Large intestine (tissue), 3 donors: ENCODE measurements around the gene SHROOM3. TPM values are rescaled to one million over a fixed set of nuclear protein-coding genes. Genes with fewer than 3 reads are reported as not detected.
"Not testable (repeated sequence)": the region's sequence is repeated elsewhere in the genome, so short reads cannot be mapped to it uniquely, and the experiment has no call there.

Source experiments
- DNase-seq, 2 donors: peaks; one replicate each; pipeline versions ENCODE4 v3.0.0 to v3.0.0-alpha.2; 2013
- H3K27ac ChIP-seq: one replicate; pipeline ENCODE4 v1.5.1; 2013; ENCODE audit warnings: low read length
- H3K27me3 ChIP-seq: 2 replicates; pipeline ENCODE4 v1.6.1; 2013; ENCODE audit warnings: low read length; ENCODE audit not compliant: control insufficient read depth, insufficient read depth
- H3K36me3 ChIP-seq: 2 replicates; pipeline ENCODE4 v1.6.1; 2013; ENCODE audit warnings: low read length; ENCODE audit not compliant: control insufficient read depth, insufficient read depth
- H3K4me1 ChIP-seq: one replicate; pipeline ENCODE4 v1.6.1; 2013; ENCODE audit warnings: low read length; ENCODE audit not compliant: control insufficient read depth, insufficient read depth
- H3K4me3 ChIP-seq: one replicate; pipeline ENCODE4 v1.5.1; 2013; ENCODE audit warnings: low read length
- H3K9me3 ChIP-seq: one replicate; pipeline ENCODE4 v1.6.1; 2013; ENCODE audit warnings: mild to moderate bottlenecking, low read depth, low read length, moderate library complexity; ENCODE audit not compliant: control insufficient read depth
- WGBS: methylation state at CpG from one replicate; pipeline ENCODE4 v1.1.5; 2013; ENCODE audit warnings: low lambda C conversion rate; ENCODE audit not compliant: insufficient coverage; 5-methylcytosine and 5-hydroxymethylcytosine counted together
- polyA plus RNA-seq: library from polyadenylated mRNA; unstranded; fragments of 120-200 nt; gene quantifications from one replicate; pipeline ENCODE4 v1.2.1, GENCODE V29; 2013

The SHROOM3 gene
- polyA plus RNA-seq, 1 donor, result 27.8 TPM

DNA sequence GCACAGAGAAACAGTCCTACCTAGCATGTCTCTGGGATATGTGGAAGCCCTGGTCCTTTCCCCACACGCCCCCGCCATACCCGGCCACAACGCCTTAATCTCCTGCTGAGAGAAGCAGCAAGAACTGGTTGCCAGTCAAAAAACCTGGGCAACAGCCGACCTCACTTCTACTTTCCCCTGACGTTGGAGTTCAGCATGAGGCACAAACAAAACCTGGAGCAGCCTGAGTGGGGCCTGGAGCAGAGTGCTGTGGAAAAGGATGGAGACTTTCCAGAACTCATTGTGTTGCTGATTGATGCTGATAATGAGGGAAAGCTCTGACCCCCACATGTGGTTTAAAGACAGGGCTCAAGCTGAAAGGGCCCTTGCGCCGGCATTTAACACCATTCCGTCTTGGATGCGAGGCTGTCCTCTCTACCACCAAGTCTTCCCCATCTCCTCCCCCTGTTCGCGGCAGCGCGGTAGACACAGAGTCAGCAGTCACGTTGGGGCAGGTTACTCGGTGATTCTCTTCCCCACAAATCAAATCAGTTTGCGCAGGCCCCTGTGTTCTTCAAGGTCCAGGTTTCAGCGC, 14.8 kb upstream of the SHROOM3 start:
- Histone ChIP-seq H3K9me3 (peaks cover 9% of the 10 kb centered on the region), H3K36me3 (no peaks in the 10 kb centered on the region), H3K27ac (no peak overlapping the region), H3K4me1 (no peaks in the 10 kb centered on the region), H3K4me3 (peak overlapping the region; percentile 33), H3K27me3 (no peaks in the 10 kb centered on the region)
- DNase-seq, result peak in 1 of 2 donors; percentile 17
- no CpG with 5 or more reads among the region's 18 CpGs for WGBS

DNA sequence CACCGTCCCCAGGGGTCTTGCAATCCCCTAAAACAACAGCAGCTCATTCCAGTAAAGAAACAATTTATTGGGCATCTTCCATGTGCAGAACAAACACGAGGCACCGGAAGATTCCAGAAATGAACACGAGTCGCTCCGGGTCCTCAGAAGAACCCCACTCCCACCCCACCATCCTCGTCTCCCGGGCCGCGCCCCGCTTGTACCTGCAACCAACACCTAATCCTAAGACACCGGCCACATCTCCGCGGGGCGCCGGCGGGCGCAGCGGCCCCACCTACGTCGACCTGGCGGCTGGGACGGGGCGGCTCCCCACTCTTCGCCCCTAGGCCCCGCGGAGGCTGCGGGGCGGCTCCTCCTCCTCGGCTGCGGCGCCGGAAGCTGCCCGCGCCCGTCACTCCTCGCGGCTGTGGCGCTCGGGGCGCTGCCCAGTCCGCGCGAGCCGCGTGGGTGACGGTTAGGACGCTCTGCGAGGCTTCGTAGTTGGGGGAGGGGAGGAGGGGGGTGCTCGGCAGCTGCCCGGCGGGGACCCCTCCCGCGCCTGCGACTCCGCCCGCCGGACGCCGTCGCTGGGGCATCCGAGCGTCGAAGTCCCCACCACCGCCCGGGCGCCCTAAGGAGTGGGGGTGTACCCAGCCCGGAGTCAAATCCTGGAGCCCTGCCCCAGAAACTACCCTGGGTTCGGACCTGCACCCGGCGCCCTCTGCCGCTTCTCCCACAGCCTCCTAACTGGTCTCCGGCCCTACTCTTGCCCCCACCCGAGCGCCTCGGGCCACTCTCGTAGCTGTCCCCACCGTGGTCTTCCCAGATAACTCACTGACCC, 14.1 kb upstream of the SHROOM3 start, which contains the start of gene CCDC158:
CCDC158 (minus strand) TSS at position 380 of the 820 bp plus-strand sequence. CDS start 17,934 bp downstream, outside the sequence.
- no CpG with 5 or more reads among the region's 79 CpGs for WGBS
- Histone ChIP-seq H3K27ac (no peak within 1 kb of the TSS), H3K36me3 (no peaks in the 10 kb centered on the region), H3K9me3 (peaks cover 9% of the 10 kb centered on the region), H3K4me3 (peak within 1 kb of the TSS; percentile 49), H3K4me1 (no peaks in the 10 kb centered on the region), H3K27me3 (no peaks in the 10 kb centered on the region)
- DNase-seq, result peak; percentile 39 to 74

- not testable (repeated sequence) for H3K27ac ChIP-seq, H3K27me3 ChIP-seq, DNase-seq, H3K36me3 ChIP-seq, H3K4me3 ChIP-seq, H3K9me3 ChIP-seq, H3K4me1 ChIP-seq
- no CpG with 5 or more reads among the region's 27 CpGs for WGBS
Measured at GRCh38 chr4:76423159-76423558, 11.9 kb upstream of the SHROOM3 start.

DNA sequence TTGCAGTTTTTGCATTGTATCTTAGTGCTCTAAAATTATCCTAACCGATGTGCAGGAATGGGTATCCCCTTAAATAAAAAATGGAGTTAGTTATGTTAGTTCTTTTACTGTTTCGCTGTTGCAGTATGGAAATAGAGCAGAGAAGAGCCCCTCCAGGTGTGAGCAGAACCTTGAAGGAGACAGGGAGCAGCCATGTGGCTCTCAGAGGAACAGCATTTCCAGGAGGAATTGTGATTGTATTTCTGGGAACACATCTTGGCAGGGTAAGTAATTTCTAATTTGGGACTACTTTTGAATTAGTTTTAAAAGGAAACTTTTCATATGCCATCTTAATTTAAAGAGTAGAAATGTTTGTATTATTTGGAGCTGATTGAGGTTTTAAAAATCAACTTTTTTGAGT, 8.8 kb upstream of the SHROOM3 start:
- H3K9me3 ChIP-seq, result peaks cover 9% of the 10 kb centered on the region
- H3K36me3 ChIP-seq, result no peaks in the 10 kb centered on the region
- WGBS, result no CpG with 5 or more reads among the region's 2 CpGs
- H3K27me3 ChIP-seq, result no peaks in the 10 kb centered on the region
- H3K27ac ChIP-seq, result no peak overlapping the region
- DNase-seq, result no peak
- H3K4me1 ChIP-seq, result no peaks in the 10 kb centered on the region
- no peak overlapping the region for H3K4me3 ChIP-seq

GRCh38 chr4:76429636-76430035, 5.4 kb upstream of the SHROOM3 start:
- Histone ChIP-seq H3K27ac (no peak overlapping the region), H3K27me3 (no peaks in the 10 kb centered on the region), H3K9me3 (no peaks in the 10 kb centered on the region), H3K4me3 (no peak overlapping the region), H3K4me1 (no peaks in the 10 kb centered on the region), H3K36me3 (no peaks in the 10 kb centered on the region)
- WGBS, result no CpG with 5 or more reads among the region's 1 CpG
- DNase-seq, result no peak

DNA sequence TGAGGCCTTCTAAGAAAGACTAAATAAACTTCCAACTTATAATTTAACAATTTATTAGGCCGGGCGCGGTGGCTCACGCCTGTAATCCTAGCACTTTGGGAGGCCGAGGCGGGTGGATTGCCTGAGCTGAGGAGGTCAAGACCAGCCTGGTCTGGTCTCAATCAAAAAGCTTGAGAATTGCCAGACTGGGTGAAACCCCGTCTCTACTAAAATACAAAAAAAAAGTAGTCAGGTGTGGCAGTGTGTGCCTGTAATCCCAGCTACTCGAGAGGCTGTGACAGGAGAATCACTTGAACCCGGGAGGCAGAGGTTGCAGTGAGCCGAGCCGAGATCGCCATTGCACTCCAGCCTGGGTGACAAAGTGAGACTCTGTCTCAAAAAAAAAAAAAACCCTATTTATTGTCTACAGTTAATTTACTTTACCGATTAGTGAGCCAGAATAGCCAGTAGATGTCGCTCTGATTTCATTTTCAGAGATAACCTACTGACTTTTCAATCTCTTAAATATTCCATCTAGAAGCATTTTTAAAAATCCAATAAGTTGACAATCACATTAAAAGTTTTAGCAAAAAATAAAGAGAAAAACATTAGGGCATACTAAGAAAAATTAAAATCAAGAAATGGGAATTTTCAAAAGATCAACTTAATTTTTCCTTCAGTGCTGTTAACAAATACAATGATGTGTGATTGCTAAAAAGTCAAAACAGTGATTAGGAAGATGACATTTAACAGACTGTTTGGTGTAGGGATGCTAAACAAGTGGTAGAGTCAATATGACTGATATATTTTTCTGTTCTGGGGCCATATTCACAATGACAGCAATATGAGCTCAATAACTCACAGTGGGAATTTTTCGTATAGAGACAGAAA, 4.3 kb upstream of the SHROOM3 start:
- Histone ChIP-seq H3K9me3 (no peaks in the 10 kb centered on the region), H3K4me1 (no peaks in the 10 kb centered on the region), H3K27me3 (no peaks in the 10 kb centered on the region), H3K4me3 (peak overlapping the region; percentile 11), H3K36me3 (no peaks in the 10 kb centered on the region), H3K27ac (no peak overlapping the region)
- WGBS, result 50% methylated on average over 2 of the region's 15 CpGs
- DNase-seq, result peak; percentile 26 to 45

DNA sequence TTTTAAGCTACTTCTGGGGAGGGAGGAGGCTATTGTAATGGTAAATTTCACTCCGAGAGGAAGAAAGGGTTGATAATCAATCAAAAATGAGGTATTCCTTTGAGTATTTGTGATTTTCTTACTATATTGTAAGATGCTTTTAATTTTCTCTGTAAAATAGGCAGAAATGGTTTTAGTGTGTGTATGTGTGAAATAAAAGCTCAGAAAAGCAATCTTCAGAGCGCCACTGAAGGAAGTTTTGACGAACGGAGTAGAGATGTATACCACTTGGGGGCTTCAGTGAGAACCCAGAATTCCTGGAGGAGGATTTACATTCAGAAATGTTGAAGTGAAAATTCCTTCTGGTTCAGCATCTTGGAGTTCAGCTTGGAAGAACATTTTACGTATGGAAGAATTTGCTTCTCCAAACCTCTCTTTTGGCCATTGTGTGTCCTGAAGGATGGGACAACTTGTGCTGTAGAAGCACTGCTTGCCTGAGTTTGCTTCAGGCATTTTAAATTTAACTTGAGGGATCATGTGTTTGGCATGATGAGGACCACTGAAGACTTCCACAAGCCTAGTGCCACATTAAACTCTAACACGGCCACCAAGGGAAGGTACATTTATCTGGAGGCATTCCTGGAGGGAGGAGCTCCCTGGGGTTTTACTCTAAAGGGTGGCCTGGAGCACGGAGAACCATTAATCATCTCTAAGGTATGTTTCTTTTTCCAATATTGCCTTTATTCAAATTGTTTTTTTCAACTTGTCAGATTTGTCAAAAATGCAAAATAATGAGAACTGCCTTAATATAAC, 695 bp downstream of the SHROOM3 start:
- H3K27ac ChIP-seq, result no peak overlapping the region
- H3K4me1 ChIP-seq, result no peaks in the 10 kb centered on the region
- no peaks in the 10 kb centered on the region for H3K9me3 ChIP-seq
- no peak for DNase-seq
- H3K36me3 ChIP-seq, result no peaks in the 10 kb centered on the region
- H3K27me3 ChIP-seq, result no peaks in the 10 kb centered on the region
- H3K4me3 ChIP-seq, result no peak overlapping the region
- 87% methylated on average over 4 of the region's 7 CpGs for WGBS

DNA sequence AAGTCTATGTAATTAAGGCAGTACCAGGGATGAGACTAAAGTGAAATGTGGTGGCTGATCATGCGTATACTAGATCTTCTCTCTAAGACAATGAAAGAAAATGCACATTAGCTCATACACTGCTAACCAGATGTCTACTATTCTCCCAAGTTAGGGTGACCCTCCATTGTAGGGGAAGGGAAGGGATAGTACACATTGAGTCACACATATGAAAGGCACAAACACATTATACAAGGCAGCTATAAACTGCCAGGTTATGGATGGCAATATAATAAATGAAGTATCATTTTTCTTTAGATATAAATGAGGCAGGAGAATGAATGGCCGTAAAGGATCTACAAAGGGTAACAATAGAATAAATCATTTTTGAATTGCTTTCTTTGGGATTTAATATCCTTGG, 4.5 kb downstream of the SHROOM3 start:
- Histone ChIP-seq H3K27me3 (no peaks in the 10 kb centered on the region), H3K9me3 (no peaks in the 10 kb centered on the region), H3K4me1 (no peaks in the 10 kb centered on the region), H3K27ac (no peak overlapping the region), H3K36me3 (no peaks in the 10 kb centered on the region), H3K4me3 (no peak overlapping the region)
- 100% methylated on average over 1 of the region's 2 CpGs for WGBS
- DNase-seq, result no peak

- no peak for DNase-seq
- H3K9me3 ChIP-seq, result no peaks in the 10 kb centered on the region
- no peak overlapping the region for H3K27ac ChIP-seq
Measured at GRCh38 chr4:76441881-76442280, 6.9 kb downstream of the SHROOM3 start.

DNA sequence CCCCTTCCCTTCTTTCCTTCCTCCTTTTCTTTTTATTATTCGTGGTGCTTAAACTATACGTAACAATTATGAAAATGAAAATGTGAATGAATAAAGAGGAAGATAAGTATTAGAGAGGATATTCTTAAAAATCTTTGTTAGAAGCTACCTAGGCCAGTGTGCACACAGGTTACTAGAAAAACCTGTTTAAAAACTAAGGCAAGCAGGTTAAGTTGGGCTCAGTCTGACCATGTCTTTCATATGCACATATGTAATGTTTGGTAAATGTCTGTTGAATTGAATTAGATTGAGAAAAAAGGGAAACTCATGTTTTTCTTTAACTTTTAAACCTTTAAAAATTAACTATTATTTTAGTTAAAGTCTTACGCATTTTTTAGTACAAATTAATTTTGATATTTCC, 7.8 kb downstream of the SHROOM3 start:
- Histone ChIP-seq H3K9me3 (no peaks in the 10 kb centered on the region), H3K27ac (no peak overlapping the region), H3K27me3 (no peaks in the 10 kb centered on the region), H3K4me1 (no peaks in the 10 kb centered on the region), H3K36me3 (no peaks in the 10 kb centered on the region), H3K4me3 (no peak overlapping the region)
- no peak for DNase-seq
- 100% methylated on average over 2 of the region's 3 CpGs for WGBS

More at GRCh38 chr4:76441881-76442280, 6.9 kb downstream of the SHROOM3 start:
- H3K4me1 ChIP-seq, result no peaks in the 10 kb centered on the region
- WGBS, result 92% methylated on average over 4 of the region's 9 CpGs
- no peaks in the 10 kb centered on the region for H3K36me3 ChIP-seq
- H3K27me3 ChIP-seq, result no peaks in the 10 kb centered on the region
- no peak overlapping the region for H3K4me3 ChIP-seq
